Measurements from ENCODE around the gene FBXL17. TPM values are rescaled to one million over a fixed set of nuclear protein-coding genes. Genes with fewer than 3 reads are reported as not detected.

The FBXL17 gene
- total RNA-seq, 1 experiment from 2014 or later = 5.3 TPM

DNA sequence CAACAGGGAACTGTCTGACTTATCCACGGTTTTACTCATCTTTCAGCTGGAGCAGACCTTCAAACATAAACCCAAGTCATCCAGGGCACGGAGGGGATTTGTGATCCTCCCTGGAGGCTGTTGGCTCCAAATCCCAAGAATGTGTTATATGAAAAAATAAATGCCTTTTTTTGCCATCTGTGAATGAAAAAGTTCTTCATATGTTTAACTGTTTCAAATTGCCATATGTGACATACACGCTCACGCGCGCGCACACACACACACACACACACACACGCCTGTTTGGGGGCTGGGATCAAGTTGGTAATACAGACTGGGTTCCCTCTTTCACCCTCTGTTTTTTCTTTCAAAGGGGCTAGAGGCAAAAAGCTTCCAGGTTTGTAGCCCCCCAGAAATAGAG lies 546.8 kb downstream of the FBXL17 start:
- Histone ChIP-seq H3K4me1 (ENCODE audit: insufficient read depth, low read length) (no peaks in the 10 kb centered on the region; the same call in 1 of the 2 replicates), H4K20me1 (ENCODE audit: control insufficient read depth, insufficient read depth, insufficient read length) (no peaks in the 10 kb centered on the region), H4K8ac (replicated peaks; ENCODE audit: insufficient read length, low read depth, low read length) (no peak overlapping the region), H3K27me3 (ENCODE audit: insufficient read depth, low read length) (no peaks in the 10 kb centered on the region), H3T11ph (ENCODE audit: low read length) (no peak overlapping the region), H3K56ac (ENCODE audit: insufficient read length, low read depth, low read length) (no peak overlapping the region), H2BK15ac (ENCODE audit: low read depth, low read length) (no peak overlapping the region), H3K27ac (ENCODE audit: insufficient read length, low read depth, low read length) (no peak overlapping the region), H3K79me2 (ENCODE audit: insufficient read depth, low read length) (no peaks in the 10 kb centered on the region), H2AFZ (ENCODE audit: low read length) (no peak overlapping the region), H2BK120ac (ENCODE audit: low read depth, low read length, poor library complexity, severe bottlenecking) (no peak overlapping the region), H2AK5ac (ENCODE audit: insufficient read length, low read length) (no peak overlapping the region), H2BK12ac (ENCODE audit: insufficient read length, low read depth, low read length) (no peak overlapping the region), H3K14ac (ENCODE audit: insufficient read depth, low read length) (no peak overlapping the region), H3K79me1 (ENCODE audit: insufficient read depth, low read depth, low read length, poor library complexity, severe bottlenecking) (no peaks in the 10 kb centered on the region), H3K18ac (ENCODE audit: insufficient read length, low read depth, low read length) (no peak overlapping the region), H3K4ac (ENCODE audit: low read depth, low read length) (no peak overlapping the region), H3K4me2 (ENCODE audit: insufficient read depth, insufficient read length, low read length) (no peak overlapping the region), H3K23me2 (ENCODE audit: insufficient read length, low read depth, low read length, poor library complexity, severe bottlenecking) (no peaks in the 10 kb centered on the region), H3K23ac (ENCODE audit: insufficient read length, low read depth, low read length) (no peak overlapping the region), H2BK5ac (ENCODE audit: insufficient read length, low read length) (no peak overlapping the region), H4K5ac (ENCODE audit: insufficient read length, low read depth, low read length) (no peak overlapping the region), H2BK20ac (ENCODE audit: low read depth, low read length, poor library complexity, severe bottlenecking) (no peak overlapping the region), H3K9me3 (ENCODE audit: control insufficient read depth, low read depth, low read length) (no peaks in the 10 kb centered on the region), H3K9ac (ENCODE audit: extremely low read depth, insufficient read length, low read length) (no peak overlapping the region), H4K91ac (ENCODE audit: insufficient read length, low read depth, low read length) (no peak overlapping the region)
- no peak for DNase-seq
- H3K4me1 Mint-ChIP-seq = peaks cover 15 to 17% of the 10 kb centered on the region in 2 experiments
- H3K27ac Mint-ChIP-seq = no peak overlapping the region
- no CpG with 5 or more reads among the region's 8 CpGs for WGBS (ENCODE audit: extremely low coverage, insufficient read length, low lambda C conversion rate)
- no peaks in the 10 kb centered on the region; the same call in 1 of the 2 replicates for H3K27me3 Mint-ChIP-seq (ENCODE audit: low read depth)
- H3K4me3 Mint-ChIP-seq = no peak overlapping the region
- H3K9me3 Mint-ChIP-seq = no peaks in the 10 kb centered on the region
- H3K36me3 Mint-ChIP-seq (ENCODE audit: insufficient read depth in 1 of 3, low read depth in 3 of 3) = no peaks in the 10 kb centered on the region; a peak in 1 of 7 replicates
- TF ChIP-seq CTCF (conservative IDR thresholded peaks at IDR 0.05) = no peak
